H54 (cell line): Measurements from ENCODE around the gene PDXP.
A peak's percentile ranks its signal among the peaks of the same experiment; 100 is the strongest.

Source experiments
- DNase-seq: peaks from one replicate; pipeline ENCODE4 v3.0.0; 2011; ENCODE audit warnings: low spot score, mixed read lengths; ENCODE audit not compliant: insufficient read length
- FAIRE-seq: peaks from 3 replicates; lab custom pipeline; 2011; peaks lifted over from hg19 to GRCh38; lab: Jason Lieb, UNC
- POLR2A ChIP-seq: IDR thresholded peaks from 2 replicates; pipeline ENCODE4 v1.6.1; 2011; ENCODE audit warnings: low read depth, mild to moderate bottlenecking, low read length

PDXP gene

GRCh38 chr22:37663521-37664140 is 5.1 kb downstream of the PDXP start:
- FAIRE-seq (no peak), DNase-seq (no peak)
- TF ChIP-seq POLR2A = no peak

GRCh38 chr22:37664249-37665101 is 6.0 kb downstream of the PDXP start:
- TF ChIP-seq POLR2A = no peak
- DNase-seq (no peak), FAIRE-seq (no peak)

- FAIRE-seq = no peak
- no peak for DNase-seq
- TF ChIP-seq POLR2A = no peak
Measured at GRCh38 chr22:37665487-37665886, 7.0 kb downstream of the PDXP start.

GRCh38 chr22:37669586-37669985 is 11.1 kb downstream of the PDXP start:
- TF ChIP-seq POLR2A = no peak
- DNase-seq (no peak), FAIRE-seq (no peak)

GRCh38 chr22:37672206-37672919 is 13.8 kb downstream of the PDXP start:
- no peak for FAIRE-seq

GRCh38 chr22:37672920-37673455 is 14.5 kb downstream of the PDXP start:
- no peak for TF ChIP-seq POLR2A
- no peak for FAIRE-seq
- DNase-seq = no peak

More at GRCh38 chr22:37672206-37672919, 13.8 kb downstream of the PDXP start:
- TF ChIP-seq POLR2A = no peak
- no peak for DNase-seq

GRCh38 chr22:37674248-37674647 is 15.7 kb downstream of the PDXP start:
- no peak for TF ChIP-seq POLR2A
- no peak for DNase-seq
- FAIRE-seq = no peak

- DNase-seq (peak; percentile 77), FAIRE-seq (no peak)
- peak; percentile 91 for TF ChIP-seq POLR2A
Measured at GRCh38 chr22:37674951-37675929, 16.7 kb downstream of the PDXP start, which contains the start of gene LGALS1. Gene LGALS1, plus strand, starts transcription at chr22:37675636. Its CDS starts 67 bp downstream, at chr22:37675703.

- DNase-seq (no peak), FAIRE-seq (no peak)
- TF ChIP-seq POLR2A = 0 out of 2 replicates have a peak, but pooled peaks have one; percentile 6
Measured at GRCh38 chr22:37675930-37676735, 17.6 kb downstream of the PDXP start.

- DNase-seq = peak; percentile 45
- no peak for FAIRE-seq
- peak; percentile 83 for TF ChIP-seq POLR2A
Measured at GRCh38 chr22:37676736-37677492, 18.4 kb downstream of the PDXP start.

- FAIRE-seq (no peak), DNase-seq (no peak)
- no peak for TF ChIP-seq POLR2A
Measured at GRCh38 chr22:37677493-37677974, 19.0 kb downstream of the PDXP start.
